K562 (cell line): ENCODE results near the gene TRAF1.

Experiments used
- ATF1 ChIP-seq, 2 experiments: fragments of 450-650 bp in 1 of 2; IDR thresholded peaks; 2 replicates each; pipeline ENCODE4 v1.6.1; 2016; ENCODE audit warnings: missing compliant biosample characterization in 1 of 2, missing genetic modification characterization in 1 of 2
- BCLAF1 ChIP-seq, 2 experiments: fragments of 450-650 bp in 1 of 2; IDR thresholded peaks; 2 replicates each; pipeline ENCODE4 v1.6.1; 2011 to 2017; ENCODE audit warnings: low read depth in 2 of 2, antibody characterized with exemption in 1 of 2, borderline replicate concordance in 1 of 2, low read length in 1 of 2, mild to moderate bottlenecking in 1 of 2, mixed read lengths in 1 of 2; ENCODE audit not compliant: control insufficient read depth in 1 of 2
- CHD1 ChIP-seq: fragments of 200-600 bp; sonication (generic); IDR thresholded peaks from one replicate; pipeline ENCODE4 v1.6.1; 2012; ENCODE audit warnings: mild to moderate bottlenecking, moderate library complexity, low read length, inconsistent platforms
- CTCF ChIP-seq, 3 experiments: IDR thresholded peaks in 2 of 3; conservative IDR thresholded peaks in 1 of 3; 2 replicates each; pipeline ENCODE4 v1.5.1; 2011 to 2012; ENCODE audit warnings: low read length in 3 of 3, mild to moderate bottlenecking in 3 of 3, control low read depth in 2 of 3, improper control_type of control experiment in 1 of 3, inconsistent platforms in 1 of 3, low read depth in 1 of 3, mixed read lengths in 1 of 3, moderate library complexity in 1 of 3; ENCODE audit not compliant: insufficient read depth in 2 of 3
- EZH2 ChIP-seq: IDR thresholded peaks from 2 replicates; pipeline ENCODE4 v1.6.1; 2012; ENCODE audit warnings: low read depth, mild to moderate bottlenecking, inconsistent platforms, low read length, borderline replicate concordance
- HINFP ChIP-seq: fragments of 450-650 bp; conservative IDR thresholded peaks from 2 replicates; pipeline ENCODE4 v1.6.1; 2016; ENCODE audit warnings: missing genetic modification characterization, low read depth, mild to moderate bottlenecking, control low read depth, missing compliant biosample characterization
- JUN ChIP-seq, 2 experiments: sonication (generic) in 1 of 2; formaldehyde crosslinking in 1 of 2; IDR thresholded peaks; 2 replicates each; pipeline versions ENCODE4 v1.6.1 to v1.8.0; 2012 to 2022; ENCODE audit warnings: borderline replicate concordance in 2 of 2, mild to moderate bottlenecking in 2 of 2, improper control_type of control experiment in 1 of 2, low read depth in 1 of 2, low read length in 1 of 2, missing genetic modification reagents in 1 of 2
- NR2C2 ChIP-seq, 2 experiments: fragments of 200-800 bp in 1 of 2; sonication (Bioruptor generic) in 1 of 2; sonication (generic) in 1 of 2; formaldehyde crosslinking in 1 of 2; IDR thresholded peaks; 2 replicates each; pipeline versions ENCODE4 v1.6.1 to v1.8.0; 2016 to 2022; ENCODE audit warnings: mild to moderate bottlenecking in 1 of 2, missing compliant biosample characterization in 1 of 2, missing genetic modification characterization in 1 of 2, missing genetic modification reagents in 1 of 2
- POLR2AphosphoS5 ChIP-seq: IDR thresholded peaks from 2 replicates; pipeline ENCODE4 v1.6.1; 2011; ENCODE audit warnings: mild to moderate bottlenecking, low read depth, low read length, moderate library complexity; ENCODE audit not compliant: control insufficient read depth, insufficient read depth
- RCOR1 ChIP-seq, 2 experiments: IDR thresholded peaks; 2 replicates each; pipeline ENCODE4 v1.6.1; 2012; ENCODE audit warnings: low read depth in 2 of 2, low read length in 2 of 2, borderline replicate concordance in 1 of 2, improper control_type of control experiment in 1 of 2
- SP1 ChIP-seq: sonication (generic); formaldehyde crosslinking; IDR thresholded peaks from 2 replicates; pipeline ENCODE4 v1.8.1; 2022; ENCODE audit warnings: mild to moderate bottlenecking, missing genetic modification reagents
- ZNF561 ChIP-seq: fragments of 450-650 bp; formaldehyde crosslinking; conservative IDR thresholded peaks from 2 replicates; pipeline ENCODE4 v1.4.0; 2020; ENCODE audit warnings: mild to moderate bottlenecking, moderate library complexity
- TF ChIP-seq, protein P1 (sequence below): sonication (generic); formaldehyde crosslinking; IDR thresholded peaks from 2 replicates; pipeline ENCODE4 v1.8.1; 2023; ENCODE audit warnings: mild to moderate bottlenecking, missing genetic modification reagents

- TF ChIP-seq POLR2AphosphoS5 (no peak), ZNF561 (CRISPR knock-in tag) (no peak), CHD1 (no peak), CTCF (IDR thresholded peaks at IDR 0.05 in 2 of 3, conservative IDR thresholded peaks at IDR 0.05 in 1 of 3; ENCODE audit: insufficient read depth in 2 of 3, low read depth in 1 of 3, low read length in 3 of 3) (no peak), HINFP (tag) (no peak), ATF1 (CRISPR knock-in tag; IDR thresholded peaks at IDR 0.05) (no peak), ATF1 (tag; IDR thresholded peaks at IDR 0.05) (no peak), SP1 (CRISPR knock-in tag) (no peak), JUN (IDR thresholded peaks at IDR 0.05; ENCODE audit: borderline replicate concordance, low read depth, low read length) (no peak), JUN (CRISPR knock-in tag; IDR thresholded peaks at IDR 0.05; ENCODE audit: borderline replicate concordance) (no peak), EZH2 (no peak), NR2C2 (CRISPR knock-in tag; IDR thresholded peaks at IDR 0.05) (no peak), NR2C2 (tag; IDR thresholded peaks at IDR 0.05) (no peak), BCLAF1 (IDR thresholded peaks at IDR 0.05; ENCODE audit: borderline replicate concordance in 1 of 2, control insufficient read depth in 1 of 2, low read depth in 2 of 2, low read length in 1 of 2) (no peak), RCOR1 (IDR thresholded peaks at IDR 0.05; ENCODE audit: borderline replicate concordance in 1 of 2, low read depth in 2 of 2, low read length in 2 of 2) (no peak)
- TF ChIP-seq, protein P1, sequence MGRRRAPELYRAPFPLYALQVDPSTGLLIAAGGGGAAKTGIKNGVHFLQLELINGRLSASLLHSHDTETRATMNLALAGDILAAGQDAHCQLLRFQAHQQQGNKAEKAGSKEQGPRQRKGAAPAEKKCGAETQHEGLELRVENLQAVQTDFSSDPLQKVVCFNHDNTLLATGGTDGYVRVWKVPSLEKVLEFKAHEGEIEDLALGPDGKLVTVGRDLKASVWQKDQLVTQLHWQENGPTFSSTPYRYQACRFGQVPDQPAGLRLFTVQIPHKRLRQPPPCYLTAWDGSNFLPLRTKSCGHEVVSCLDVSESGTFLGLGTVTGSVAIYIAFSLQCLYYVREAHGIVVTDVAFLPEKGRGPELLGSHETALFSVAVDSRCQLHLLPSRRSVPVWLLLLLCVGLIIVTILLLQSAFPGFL (CRISPR knock-in tag), result no peak
Measured at GRCh38 chr9:120905315-120906164, 21.1 kb downstream of the TRAF1 start.
